Ovary (tissue), 3 donors: ENCODE measurements around the gene GALNT5.

Source experiments
- CTCF ChIP-seq, 3 donors: fragments of 450-650 bp in 2 of 3; fragments of 200-600 bp in 1 of 3; IDR thresholded peaks; one replicate each; pipeline versions ENCODE4 v1.5.1 to v1.8.0; 2016 to 2022; ENCODE audit warnings: antibody characterized with exemption in 3 of 3, mild to moderate bottlenecking in 1 of 3
- EP300 ChIP-seq: sonication (generic); formaldehyde crosslinking; IDR thresholded peaks from one replicate; pipeline ENCODE4 v1.6.1; 2017; ENCODE audit warnings: antibody characterized with exemption
- POLR2A ChIP-seq: fragments of 450-650 bp; IDR thresholded peaks from one replicate; pipeline ENCODE4 v1.6.1; 2017; ENCODE audit warnings: antibody characterized with exemption, mild to moderate bottlenecking, moderate library complexity
- donor health status: DM: no; HTN: no; CAD: no.

GRCh38 chr2:157256626-157257025 is 879 bp upstream of the GALNT5 start:
- TF ChIP-seq CTCF (IDR thresholded peaks at IDR 0.05) (no peak), POLR2A (no peak), EP300 (no peak)
